GM23338 (cell line): ENCODE data around the gene COL8A2. TPM values are rescaled to one million over a fixed set of nuclear protein-coding genes. Genes with fewer than 3 reads are reported as not detected.
A peak's percentile ranks its signal among the peaks of the same experiment; 100 is the strongest.

Experiments used
- ATAC-seq: fragments of 200-7000 bp; cut with Tn5 transposase; 3 replicates; pipeline ENCODE4 v1.9.1; 2020
- DNase-seq: peaks from one replicate; pipeline ENCODE4 v3.0.0-alpha.2; 2015; ENCODE audit warnings: low spot score
- H2AFZ ChIP-seq: fragments of 200-600 bp; sonication (generic); 2 replicates; pipeline ENCODE4 v1.8.0; 2016; ENCODE audit warnings: antibody characterized with exemption, mild to moderate bottlenecking, moderate library complexity
- H3F3A ChIP-seq: fragments of 200-600 bp; sonication (generic); replicated peaks from 2 replicates; pipeline ENCODE4 v1.8.0; 2017; ENCODE audit warnings: antibody characterized with exemption, mixed run types, low read depth
- H3K27ac ChIP-seq: fragments of 200-600 bp; sonication (generic); 2 replicates; pipeline ENCODE4 v1.6.1; 2016; ENCODE audit warnings: low read depth
- H3K27me3 ChIP-seq: fragments of 200-600 bp; sonication (generic); 2 replicates; pipeline ENCODE4 v1.8.0; 2016; ENCODE audit warnings: mild to moderate bottlenecking, mixed run types, moderate library complexity; ENCODE audit not compliant: insufficient read depth
- H3K36me3 ChIP-seq: fragments of 200-600 bp; sonication (generic); 2 replicates; pipeline ENCODE4 v1.8.0; 2016; ENCODE audit warnings: mild to moderate bottlenecking; ENCODE audit not compliant: insufficient read depth
- H3K4me1 ChIP-seq: fragments of 200-600 bp; sonication (generic); 2 replicates; pipeline ENCODE4 v1.8.0; 2016; ENCODE audit warnings: mild to moderate bottlenecking, moderate library complexity; ENCODE audit not compliant: insufficient read depth
- H3K4me2 ChIP-seq: fragments of 200-600 bp; sonication (generic); 2 replicates; pipeline ENCODE4 v1.7.1; 2017; ENCODE audit warnings: mixed run types
- H3K4me3 ChIP-seq: fragments of 200-600 bp; sonication (generic); 2 replicates; pipeline ENCODE4 v1.6.1; 2016; ENCODE audit warnings: mixed run types
- H3K79me2 ChIP-seq: fragments of 200-600 bp; sonication (generic); replicated peaks from 2 replicates; pipeline ENCODE4 v1.8.0; 2017; ENCODE audit warnings: mild to moderate bottlenecking; ENCODE audit not compliant: insufficient read depth
- H3K9me2 ChIP-seq: fragments of 200-600 bp; sonication (generic); 2 replicates; pipeline ENCODE4 v1.8.0; 2017; ENCODE audit not compliant: insufficient read depth
- H4K20me1 ChIP-seq: fragments of 200-600 bp; sonication (generic); replicated peaks from 2 replicates; pipeline ENCODE4 v1.8.0; 2017; ENCODE audit warnings: mild to moderate bottlenecking; ENCODE audit not compliant: insufficient read depth
- H3K27ac Mint-ChIP-seq: 2 replicates; pipeline ENCODE4 v1.8.0; 2020; ENCODE audit warnings: inconsistent platforms, mild to moderate bottlenecking, moderate library complexity, mixed read lengths
- H3K27me3 Mint-ChIP-seq: 3 replicates; pipeline ENCODE4 v1.8.0; 2022; ENCODE audit warnings: low read depth, mild to moderate bottlenecking, moderate library complexity, mixed read lengths, inconsistent platforms; ENCODE audit not compliant: insufficient read depth, poor library complexity
- H3K36me3 Mint-ChIP-seq: 3 replicates; pipeline ENCODE4 v1.8.0; 2021; ENCODE audit warnings: low read depth, mild to moderate bottlenecking, inconsistent platforms, moderate library complexity, mixed read lengths
- H3K4me1 Mint-ChIP-seq: 3 replicates; pipeline ENCODE4 v1.8.0; 2020; ENCODE audit warnings: mild to moderate bottlenecking, inconsistent platforms, mixed read lengths
- H3K4me3 Mint-ChIP-seq: 3 replicates; pipeline ENCODE4 v1.8.0; 2021; ENCODE audit warnings: moderate library complexity, mild to moderate bottlenecking, inconsistent platforms, mixed read lengths
- H3K9me3 Mint-ChIP-seq: 3 replicates; pipeline ENCODE4 v1.8.0; 2020; ENCODE audit warnings: moderate library complexity, mild to moderate bottlenecking, inconsistent platforms, mixed read lengths
- CTCF ChIP-seq, 2 experiments: fragments of 200-600 bp in 1 of 2; sonication (generic) in 1 of 2; conservative IDR thresholded peaks; 2 replicates each; pipeline versions ENCODE4 v1.5.1 to v1.6.1; 2016 to 2017; ENCODE audit warnings: antibody characterized with exemption in 2 of 2, low read depth in 2 of 2, mild to moderate bottlenecking in 2 of 2, moderate library complexity in 1 of 2
- ETS1 ChIP-seq: IDR thresholded peaks from 2 replicates; pipeline ENCODE4 v1.6.1; 2016; ENCODE audit warnings: antibody characterized with exemption
- NANOG ChIP-seq: IDR thresholded peaks from 2 replicates; pipeline ENCODE4 v1.6.1; 2016; ENCODE audit warnings: antibody characterized with exemption, borderline replicate concordance
- STAT1 ChIP-seq: IDR thresholded peaks from one replicate; pipeline ENCODE4 v1.6.1; 2016; ENCODE audit warnings: antibody characterized with exemption; ENCODE audit not compliant: unreplicated experiment
- ZNF114 ChIP-seq: fragments of 250-450 bp; sonication (Bioruptor Pico); IDR thresholded peaks from 2 replicates; pipeline ENCODE4 v1.5.0; 2020; ENCODE audit warnings: mild to moderate bottlenecking, moderate library complexity
- ZNF331 ChIP-seq: fragments of 250-450 bp; sonication (Bioruptor Pico); IDR thresholded peaks from 2 replicates; pipeline ENCODE4 v1.5.0; 2020; ENCODE audit warnings: low read depth, mild to moderate bottlenecking, moderate library complexity
- ZNF462 ChIP-seq: fragments of 250-450 bp; sonication (Bioruptor Pico); IDR thresholded peaks from 2 replicates; pipeline ENCODE4 v1.5.0; 2020; ENCODE audit warnings: mild to moderate bottlenecking, moderate library complexity
- polyA plus RNA-seq: library from polyadenylated mRNA; unstranded; fragments of >200 nt; fragmentation: Nextera tagmentation; extraction: Ambion mirVana; gene quantifications from 2 replicates; pipeline ENCODE4 v1.2.1, GENCODE V29; 2016
- total RNA-seq: library from RNA; depleted of rRNA; stranded (reverse); fragments of >200 nt; shearing (Covaris generic); gene quantifications from 2 replicates; pipeline ENCODE4 v1.2.3, GENCODE V29; 2014

The COL8A2 gene
- total and polyA plus RNA-seq, 2 experiments from 2014 or later: 0.95 to 4.9 TPM

- Histone ChIP-seq H4K20me1 (no peaks in the 10 kb centered on the region), H3K27ac (no peak overlapping the region), H2AFZ (no peak overlapping the region), H3K36me3 (no peaks in the 10 kb centered on the region), H3K79me2 (no peaks in the 10 kb centered on the region), H3K4me1 (peaks cover 6% of the 10 kb centered on the region), H3K9me2 (no peaks in the 10 kb centered on the region), H3F3A (0 out of 2 replicates have a peak, but pooled peaks cover 4% of the 10 kb centered on the region), H3K4me2 (no peak overlapping the region), H3K4me3 (no peak overlapping the region), H3K27me3 (no peaks in the 10 kb centered on the region)
- TF ChIP-seq CTCF (conservative IDR thresholded peaks at IDR 0.05; ENCODE audit: low read depth in 2 of 2) (no peak), ZNF331 (CRISPR knock-in tag) (no peak), ETS1 (no peak), STAT1 (no peak)
- Mint-ChIP-seq H3K27me3 (peaks cover 7% of the 10 kb centered on the region), H3K9me3 (no peaks in the 10 kb centered on the region; the same call in 2 of the 3 replicates), H3K4me3 (no peak overlapping the region), H3K4me1 (peaks cover 13% of the 10 kb centered on the region), H3K27ac (no peak overlapping the region), H3K36me3 (no peaks in the 10 kb centered on the region)
- no peak for ATAC-seq
- no peak for DNase-seq
These were observed 23.5 kb downstream of the COL8A2 start for GRCh38 chr1:36101546-36101945.

GRCh38 chr1:36100376-36100775, 24.6 kb downstream of the COL8A2 start:
- Histone ChIP-seq H3K4me1 (peaks cover 6% of the 10 kb centered on the region), H3K4me2 (no peak overlapping the region), H3K9me2 (no peaks in the 10 kb centered on the region), H3K36me3 (no peaks in the 10 kb centered on the region), H3K79me2 (no peaks in the 10 kb centered on the region), H3K27ac (peak overlapping the region; percentile 50; the same call in 1 of the 2 replicates), H4K20me1 (no peaks in the 10 kb centered on the region), H3K27me3 (no peaks in the 10 kb centered on the region), H3K4me3 (no peak overlapping the region), H2AFZ (peak overlapping the region; percentile 28; the same call in 1 of the 2 replicates), H3F3A (0 out of 2 replicates have a peak, but pooled peaks cover 15% of the 10 kb centered on the region)
- H3K4me3 Mint-ChIP-seq: no peak overlapping the region
- H3K36me3 Mint-ChIP-seq: 0 out of 3 replicates have a peak, but pooled peaks cover 4% of the 10 kb centered on the region
- peaks cover 5% of the 10 kb centered on the region for H3K27me3 Mint-ChIP-seq
- no peak for TF ChIP-seq ETS1
- no peak for TF ChIP-seq NANOG
- no peak for TF ChIP-seq ZNF114
- TF ChIP-seq ZNF462 (CRISPR knock-in tag): no peak
- peaks cover 17% of the 10 kb centered on the region for H3K4me1 Mint-ChIP-seq
- no peak for DNase-seq
- H3K27ac Mint-ChIP-seq: no peak overlapping the region
- ATAC-seq: no peak
- no peaks in the 10 kb centered on the region; the same call in 2 of the 3 replicates for H3K9me3 Mint-ChIP-seq
